A673 (cell line): ENCODE measurements around the gene CA9.

ENCODE experiments used
- CTCF ChIP-seq: fragments of 300-800, 200-600 bp; sonication (generic); conservative IDR thresholded peaks from 2 replicates; pipeline ENCODE4 v1.5.1; 2017; ENCODE audit warnings: low read depth, mild to moderate bottlenecking, antibody characterized with exemption, low read length, moderate library complexity, mixed read lengths
- EZH2 ChIP-seq: fragments of 200-600 bp; sonication (generic); IDR thresholded peaks from 2 replicates; pipeline ENCODE4 v1.6.1; 2017; ENCODE audit warnings: borderline replicate concordance, low read depth, mild to moderate bottlenecking, mixed read lengths, antibody characterized with exemption, low read length; ENCODE audit not compliant: poor library complexity, severe bottlenecking

- TF ChIP-seq CTCF (no peak), EZH2 (no peak)
Observed at GRCh38 chr9:35675204-35675603, 1.5 kb downstream of the CA9 start.
